Sigmoid colon (tissue), 4 donors: ENCODE data around the gene PRKN.

Experiments
- CTCF ChIP-seq, 4 experiments: fragments of 450-650 bp in 3 of 4; fragments of 200-600 bp in 1 of 4; IDR thresholded peaks; one replicate each; pipeline ENCODE4 v1.5.1; 2016 to 2019; ENCODE audit warnings: antibody characterized with exemption in 4 of 4, mild to moderate bottlenecking in 3 of 4, moderate library complexity in 2 of 4
- POLR2AphosphoS5 ChIP-seq, 4 donors: sonication (generic); formaldehyde crosslinking; IDR thresholded peaks; one replicate each; pipeline ENCODE4 v1.6.1; 2017; ENCODE audit warnings: antibody characterized with exemption in 4 of 4

DNA sequence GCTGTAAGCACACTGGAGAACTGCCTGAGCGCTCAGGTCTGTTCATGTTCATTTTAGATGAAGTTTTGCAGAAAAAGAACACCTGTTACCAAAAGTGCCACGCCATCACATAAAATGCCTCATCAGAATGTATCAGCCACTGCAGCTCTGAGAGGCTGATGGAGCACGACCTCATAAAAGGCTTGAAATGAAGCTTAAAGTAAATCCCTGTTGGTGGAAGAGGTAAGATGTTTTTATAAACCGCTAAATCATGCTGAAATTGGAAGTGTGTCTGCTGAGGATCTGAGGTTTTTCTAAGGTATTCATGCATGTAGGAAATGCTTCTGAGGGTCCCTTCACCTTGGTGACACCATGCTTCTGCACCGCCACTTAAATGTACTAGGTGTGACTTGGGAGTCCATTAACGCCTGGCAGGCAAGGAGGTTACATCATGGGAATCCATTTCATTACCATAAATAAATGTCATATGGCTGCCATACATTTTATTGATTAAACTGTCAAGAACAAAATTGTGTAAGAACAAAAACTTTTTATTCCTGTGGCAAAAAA is 1090.6 kb downstream of the PRKN start:
- TF ChIP-seq CTCF (IDR thresholded peaks at IDR 0.05) (no peak), POLR2AphosphoS5 (IDR thresholded peaks at IDR 0.05) (no peak)
